Epithelial cell of proximal tubule (primary cell): ENCODE results near the gene CPNE7. TPM values are rescaled to one million over a fixed set of nuclear protein-coding genes. Genes with fewer than 3 reads are reported as not detected.
A peak's percentile ranks its signal among the peaks of the same experiment; 100 is the strongest.

ENCODE experiments used
- DNase-seq: peaks from one replicate; pipeline ENCODE4 v3.0.0-alpha.2; 2011; ENCODE audit warnings: low read depth
- H3K4me3 ChIP-seq: 2 replicates; pipeline ENCODE4 v1.5.1; 2011; ENCODE audit warnings: low read depth, mild to moderate bottlenecking, low read length
- total RNA-seq: library from RNA; depleted of rRNA; stranded (reverse); fragments of >200 nt; gene quantifications from 2 replicates; pipeline ENCODE4 v1.2.3, GENCODE V29; 2015
- TF ChIP-seq, protein P1 (sequence below): conservative IDR thresholded peaks from 2 replicates; pipeline ENCODE4 v1.5.1; 2012; ENCODE audit warnings: low read depth, mild to moderate bottlenecking, low read length

The CPNE7 gene
- total RNA-seq, 1 donor from 2014 or later, result 20.2 TPM

- TF ChIP-seq, protein P1, sequence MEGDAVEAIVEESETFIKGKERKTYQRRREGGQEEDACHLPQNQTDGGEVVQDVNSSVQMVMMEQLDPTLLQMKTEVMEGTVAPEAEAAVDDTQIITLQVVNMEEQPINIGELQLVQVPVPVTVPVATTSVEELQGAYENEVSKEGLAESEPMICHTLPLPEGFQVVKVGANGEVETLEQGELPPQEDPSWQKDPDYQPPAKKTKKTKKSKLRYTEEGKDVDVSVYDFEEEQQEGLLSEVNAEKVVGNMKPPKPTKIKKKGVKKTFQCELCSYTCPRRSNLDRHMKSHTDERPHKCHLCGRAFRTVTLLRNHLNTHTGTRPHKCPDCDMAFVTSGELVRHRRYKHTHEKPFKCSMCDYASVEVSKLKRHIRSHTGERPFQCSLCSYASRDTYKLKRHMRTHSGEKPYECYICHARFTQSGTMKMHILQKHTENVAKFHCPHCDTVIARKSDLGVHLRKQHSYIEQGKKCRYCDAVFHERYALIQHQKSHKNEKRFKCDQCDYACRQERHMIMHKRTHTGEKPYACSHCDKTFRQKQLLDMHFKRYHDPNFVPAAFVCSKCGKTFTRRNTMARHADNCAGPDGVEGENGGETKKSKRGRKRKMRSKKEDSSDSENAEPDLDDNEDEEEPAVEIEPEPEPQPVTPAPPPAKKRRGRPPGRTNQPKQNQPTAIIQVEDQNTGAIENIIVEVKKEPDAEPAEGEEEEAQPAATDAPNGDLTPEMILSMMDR, result no peak
- peak overlapping the region; percentile 60 for H3K4me3 ChIP-seq
- no peak for DNase-seq
Measured at GRCh38 chr16:89613954-89614459, 38.4 kb downstream of the CPNE7 start.

DNA sequence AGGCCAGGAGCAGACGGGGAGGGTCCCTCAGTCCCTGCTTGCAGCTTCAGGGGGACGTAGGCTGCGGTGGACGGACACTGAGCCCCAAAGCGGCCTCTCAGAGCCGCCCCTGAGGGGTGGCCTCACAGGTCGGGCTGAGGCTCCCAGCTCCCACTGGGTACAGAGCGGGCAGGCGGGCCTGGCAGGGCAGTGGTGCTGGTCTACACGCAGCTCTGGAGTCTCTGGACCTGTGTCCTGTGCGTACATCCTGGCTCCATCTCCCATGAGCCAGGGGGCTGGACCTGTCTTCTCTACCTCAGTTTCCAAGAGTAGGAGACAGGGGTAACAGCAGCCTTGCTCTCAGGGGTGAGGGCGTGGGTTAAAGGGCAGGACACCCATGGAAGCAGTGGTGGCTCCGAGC is 39.6 kb downstream of the CPNE7 start:
- TF ChIP-seq, protein P1, result no peak
- no peak for DNase-seq
- peak overlapping the region; percentile 60 for H3K4me3 ChIP-seq

DNA sequence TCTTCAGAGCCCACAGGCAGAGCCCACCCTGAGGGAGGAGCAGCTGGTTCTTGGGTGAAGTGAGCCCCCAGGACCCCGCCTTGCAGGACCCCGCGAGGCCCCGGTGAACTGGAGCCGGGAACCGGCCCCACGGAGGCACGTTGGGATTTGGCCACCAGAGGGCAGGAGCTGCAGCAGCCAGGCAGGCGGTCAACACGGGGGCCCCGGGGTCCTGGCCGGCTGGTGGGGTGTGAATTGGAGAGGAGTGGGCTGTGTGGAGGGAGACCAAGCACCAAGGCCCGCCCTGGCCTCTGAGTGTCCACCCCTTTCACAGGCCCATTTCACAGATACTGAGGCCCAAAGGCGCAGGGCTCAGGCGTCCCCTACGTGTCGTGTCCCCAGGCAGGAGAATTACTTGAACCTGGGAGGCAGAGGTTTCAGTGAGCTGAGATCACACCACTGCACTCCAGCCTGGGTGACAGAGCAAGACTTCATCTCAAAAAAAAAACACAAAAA is 40.1 kb downstream of the CPNE7 start:
- TF ChIP-seq, protein P1, result peak; percentile 78
- DNase-seq, result no peak
- H3K4me3 ChIP-seq, result peak overlapping the region; percentile 60

DNA sequence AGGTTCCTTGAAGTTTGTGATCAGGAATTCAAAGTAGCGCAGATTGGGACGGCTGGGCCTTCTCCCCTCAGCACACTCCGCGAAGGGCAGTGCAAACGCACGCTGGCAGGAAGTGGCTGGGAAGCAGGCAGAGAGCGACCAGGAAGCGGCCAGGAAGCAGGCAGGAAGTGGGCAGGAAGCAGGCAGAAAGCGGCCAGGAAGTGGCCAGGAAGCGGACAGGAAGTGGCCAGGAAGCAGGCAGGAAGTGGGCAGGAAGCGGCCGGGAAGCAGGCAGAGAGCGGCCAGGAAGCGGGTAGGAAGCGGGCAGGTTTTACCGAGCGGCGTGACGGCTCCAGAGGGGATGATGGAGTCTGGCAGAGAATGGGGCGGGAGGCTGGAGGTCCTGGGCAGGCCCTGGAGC is 41.1 kb downstream of the CPNE7 start:
- TF ChIP-seq, protein P1, result no peak
- no peak for DNase-seq
- no peak overlapping the region for H3K4me3 ChIP-seq

- TF ChIP-seq, protein P1, result no peak
- no peak for DNase-seq
- H3K4me3 ChIP-seq, result no peak overlapping the region
Measured at GRCh38 chr16:89617036-89617435, 41.5 kb downstream of the CPNE7 start.

- H3K4me3 ChIP-seq, result no peak overlapping the region
- no peak for DNase-seq
- TF ChIP-seq, protein P1, result no peak
Measured at GRCh38 chr16:89618109-89618998, 42.8 kb downstream of the CPNE7 start.
